ENCODE measurements around the gene MDFI. TPM values are rescaled to one million over a fixed set of nuclear protein-coding genes. Genes with fewer than 3 reads are reported as not detected.

Gene MDFI
- total RNA-seq, 4 donors from 2014 or later, result 14.4 to 80.0 (median 23.4) TPM

DNA sequence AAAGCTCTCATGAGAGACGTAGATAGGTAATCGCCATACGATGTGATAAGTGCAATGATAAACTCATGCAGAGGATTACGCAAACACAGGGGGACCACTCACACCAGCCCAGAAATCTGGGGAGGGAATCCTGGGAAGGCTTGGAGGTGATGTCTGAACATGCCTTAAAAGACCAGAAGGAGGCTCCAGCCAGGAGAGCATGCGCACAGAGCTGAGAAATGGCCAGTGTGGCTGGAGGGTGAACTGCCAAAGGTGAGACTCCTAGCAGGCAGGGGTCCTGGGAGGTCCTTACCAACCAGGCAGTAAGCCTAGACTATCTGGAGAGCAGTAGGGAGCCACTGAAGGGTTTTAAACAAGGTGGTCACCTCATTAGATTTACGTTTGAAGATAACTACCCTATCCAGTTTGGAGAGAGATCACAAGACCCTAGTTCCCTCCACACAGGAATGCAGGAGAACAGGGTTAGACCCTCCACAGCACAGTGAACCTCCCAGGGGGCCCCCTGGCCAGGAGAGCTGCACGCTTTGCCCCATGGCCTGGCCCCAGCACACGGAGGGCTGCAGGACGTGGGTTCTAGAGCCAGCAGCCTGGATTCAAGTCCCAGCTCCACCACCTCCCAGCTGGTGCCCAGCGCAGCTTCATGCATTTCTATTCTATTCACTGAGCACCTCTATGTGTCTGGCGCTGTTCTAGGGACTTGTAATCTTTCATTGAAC lies 13.1 kb downstream of the MDFI start:
- intact Hi-C loops (cut with DNase I; ENCODE audit: low total_unique reads), result no loop called here
- TF ChIP-seq, protein P1, sequence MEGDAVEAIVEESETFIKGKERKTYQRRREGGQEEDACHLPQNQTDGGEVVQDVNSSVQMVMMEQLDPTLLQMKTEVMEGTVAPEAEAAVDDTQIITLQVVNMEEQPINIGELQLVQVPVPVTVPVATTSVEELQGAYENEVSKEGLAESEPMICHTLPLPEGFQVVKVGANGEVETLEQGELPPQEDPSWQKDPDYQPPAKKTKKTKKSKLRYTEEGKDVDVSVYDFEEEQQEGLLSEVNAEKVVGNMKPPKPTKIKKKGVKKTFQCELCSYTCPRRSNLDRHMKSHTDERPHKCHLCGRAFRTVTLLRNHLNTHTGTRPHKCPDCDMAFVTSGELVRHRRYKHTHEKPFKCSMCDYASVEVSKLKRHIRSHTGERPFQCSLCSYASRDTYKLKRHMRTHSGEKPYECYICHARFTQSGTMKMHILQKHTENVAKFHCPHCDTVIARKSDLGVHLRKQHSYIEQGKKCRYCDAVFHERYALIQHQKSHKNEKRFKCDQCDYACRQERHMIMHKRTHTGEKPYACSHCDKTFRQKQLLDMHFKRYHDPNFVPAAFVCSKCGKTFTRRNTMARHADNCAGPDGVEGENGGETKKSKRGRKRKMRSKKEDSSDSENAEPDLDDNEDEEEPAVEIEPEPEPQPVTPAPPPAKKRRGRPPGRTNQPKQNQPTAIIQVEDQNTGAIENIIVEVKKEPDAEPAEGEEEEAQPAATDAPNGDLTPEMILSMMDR (IDR thresholded peaks at IDR 0.05), result no peak
- no peak for TF ChIP-seq POLR2A (IDR thresholded peaks at IDR 0.05)
- no peak for DNase-seq
- Histone ChIP-seq H3K4me3 (no peak overlapping the region), H3K36me3 (no peaks in the 10 kb centered on the region), H3K4me1 (no peaks in the 10 kb centered on the region), H3K27ac (no peak overlapping the region), H3K27me3 (no peaks in the 10 kb centered on the region), H3K9me3 (no peaks in the 10 kb centered on the region)

DNA sequence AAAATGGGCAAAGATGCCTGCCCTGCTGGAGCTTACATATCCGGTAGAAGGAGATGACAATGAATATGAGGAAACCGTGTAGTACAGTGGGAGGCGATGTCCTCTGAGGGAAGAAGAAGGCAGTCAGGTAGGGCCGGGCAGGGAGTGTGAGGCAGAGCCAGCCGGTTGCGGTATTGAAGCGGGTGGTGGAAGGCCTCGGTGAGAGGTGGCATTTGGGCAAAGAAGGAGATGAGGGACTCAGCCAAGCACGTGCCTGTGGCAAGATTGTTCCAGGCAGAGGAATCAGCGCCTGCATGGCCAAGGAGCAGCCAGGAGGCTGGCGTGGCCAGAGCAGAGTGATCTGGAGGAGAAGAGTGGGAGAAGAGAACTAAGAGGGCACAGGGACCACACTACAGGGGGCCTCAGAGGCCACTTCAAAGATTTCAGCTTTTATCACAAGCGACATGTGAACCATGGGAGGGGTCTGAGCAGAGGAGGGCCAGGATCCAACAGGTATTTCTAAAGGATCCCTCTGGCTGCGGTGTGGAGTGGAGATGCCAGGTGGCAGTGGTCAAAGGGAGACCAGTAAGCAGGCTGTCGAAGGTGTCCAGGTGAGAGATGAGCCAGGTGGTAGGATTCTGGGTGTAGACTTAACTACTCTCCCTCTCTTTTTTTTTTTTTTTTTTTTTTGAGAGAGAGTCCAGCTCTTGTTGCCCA lies 13.8 kb downstream of the MDFI start:
- Histone ChIP-seq H3K9me3 (no peaks in the 10 kb centered on the region), H3K27me3 (no peaks in the 10 kb centered on the region), H3K27ac (no peak overlapping the region), H3K4me1 (no peaks in the 10 kb centered on the region), H3K4me3 (no peak overlapping the region), H3K36me3 (no peaks in the 10 kb centered on the region)
- TF ChIP-seq POLR2A (IDR thresholded peaks at IDR 0.05), result no peak
- TF ChIP-seq, protein P1 (IDR thresholded peaks at IDR 0.05), result no peak
- intact Hi-C loops (cut with DNase I; ENCODE audit: low total_unique reads), result no loop called here
- DNase-seq, result no peak

DNA sequence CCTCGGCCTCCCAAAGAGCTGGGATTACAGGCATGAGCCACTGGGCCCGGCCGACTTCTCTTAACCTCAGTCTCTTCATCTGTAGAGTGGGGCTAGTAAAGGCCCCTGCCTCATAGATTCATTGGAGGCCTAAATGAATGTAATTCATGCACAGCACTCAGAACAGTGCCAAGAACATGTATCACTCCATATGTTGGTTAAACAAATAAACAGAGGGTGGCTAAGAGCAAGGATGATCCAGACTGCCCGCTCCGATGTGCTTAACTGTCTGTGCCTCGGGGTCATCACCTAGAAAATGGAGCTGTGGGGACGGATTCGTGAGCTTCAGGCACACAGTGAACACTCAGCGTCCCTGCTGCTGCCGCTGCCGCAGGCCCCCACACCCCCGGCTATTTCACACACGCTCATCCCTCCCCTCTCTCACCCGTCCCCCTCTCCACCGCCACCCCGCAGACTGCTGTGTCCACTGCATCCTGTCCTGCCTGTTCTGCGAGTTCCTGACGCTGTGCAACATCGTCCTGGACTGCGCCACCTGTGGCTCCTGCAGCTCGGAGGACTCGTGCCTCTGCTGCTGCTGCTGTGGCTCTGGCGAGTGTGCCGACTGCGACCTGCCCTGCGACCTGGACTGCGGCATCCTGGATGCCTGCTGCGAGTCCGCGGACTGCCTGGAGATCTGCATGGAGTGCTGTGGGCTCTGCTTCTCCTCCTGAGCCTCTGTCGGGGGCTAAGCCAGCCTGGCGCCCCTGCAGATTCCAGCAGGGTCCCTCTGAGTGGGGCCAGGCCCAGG lies 14.8 kb downstream of the MDFI start:
- no peaks in the 10 kb centered on the region for H3K27me3 ChIP-seq
- H3K27ac ChIP-seq, result no peak overlapping the region
- intact Hi-C loops (cut with DNase I; ENCODE audit: low total_unique reads), result no loop called here
- no peak overlapping the region for H3K4me3 ChIP-seq
- no peaks in the 10 kb centered on the region for H3K4me1 ChIP-seq
- no peak for TF ChIP-seq POLR2A (IDR thresholded peaks at IDR 0.05)
- TF ChIP-seq, protein P1 (IDR thresholded peaks at IDR 0.05), result no peak
- no peaks in the 10 kb centered on the region for H3K9me3 ChIP-seq
- no peak for DNase-seq
- H3K36me3 ChIP-seq, result no peaks in the 10 kb centered on the region

DNA sequence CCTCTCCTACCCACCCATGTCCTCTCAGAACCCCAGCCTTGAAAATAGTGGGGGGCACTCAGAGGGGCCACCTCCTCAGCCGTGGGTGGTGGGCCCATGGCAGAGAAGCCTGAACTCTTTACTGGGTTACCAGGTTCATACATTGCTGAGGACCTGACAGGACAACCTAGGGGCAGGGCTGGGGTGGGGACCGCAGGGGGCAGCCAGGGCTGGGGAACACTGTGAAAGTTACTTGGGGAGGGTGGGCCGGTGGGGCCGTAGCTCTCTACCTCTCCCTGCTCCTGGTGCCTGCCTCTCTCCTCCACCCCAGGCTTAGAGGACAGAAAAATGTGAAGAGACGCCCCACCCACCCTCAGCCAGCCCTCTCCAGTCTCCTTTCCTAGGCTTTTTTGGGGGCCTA lies 15.4 kb downstream of the MDFI start:
- H3K4me1 ChIP-seq, result no peaks in the 10 kb centered on the region
- no peak overlapping the region for H3K4me3 ChIP-seq
- intact Hi-C loops (cut with DNase I; ENCODE audit: low total_unique reads), result no loop called here
- H3K36me3 ChIP-seq, result no peaks in the 10 kb centered on the region
- TF ChIP-seq, protein P1 (IDR thresholded peaks at IDR 0.05), result no peak
- TF ChIP-seq POLR2A (IDR thresholded peaks at IDR 0.05), result no peak
- no peaks in the 10 kb centered on the region for H3K9me3 ChIP-seq
- no peak for DNase-seq
- no peak overlapping the region for H3K27ac ChIP-seq
- no peaks in the 10 kb centered on the region for H3K27me3 ChIP-seq

Measured in uterus (tissue), 4 donors.